A549 treated with dexamethasone at 1 μM for 4 hours (cell line): ENCODE data around the gene LRRC70. TPM values are rescaled to one million over a fixed set of nuclear protein-coding genes. Genes with fewer than 3 reads are reported as not detected.

Source experiments
- total RNA-seq: library from RNA; stranded (reverse); fragments of 200-300 nt; extraction: Qiagen RNA extraction; gene quantifications from 5 replicates; pipeline ENCODE4 v1.2.3, GENCODE V29; 2022

The LRRC70 gene
- total RNA-seq = 0.06 to 0.40 TPM (median 0.30 TPM) in 5 replicates

GRCh38 chr5:62578540-62578939, at the start of gene LRRC70:
Gene LRRC70, plus strand, starts transcription at chr5:62578819. Its CDS starts 620 bp downstream, at chr5:62579439.

Other genes with a start within 250 kb of the LRRC70 start
- gene DIMT1, start 174.9 kb upstream of the LRRC70 start, total RNA-seq = 36.0 to 39.1 TPM (median 38.3 TPM) in 5 replicates
- gene IPO11, start 166.1 kb upstream of the LRRC70 start, total RNA-seq = 15.1 to 20.2 TPM (median 17.9 TPM) in 5 replicates